HG03064 (cell line): ENCODE measurements around the gene TRIO.

Source experiments
- ATAC-seq: cut with Tn5 transposase; IDR thresholded peaks from one replicate; pipeline ENCODE4 v1.9.1; 2021; ENCODE audit warnings: low read depth; ENCODE audit not compliant: unreplicated experiment

TRIO gene

DNA sequence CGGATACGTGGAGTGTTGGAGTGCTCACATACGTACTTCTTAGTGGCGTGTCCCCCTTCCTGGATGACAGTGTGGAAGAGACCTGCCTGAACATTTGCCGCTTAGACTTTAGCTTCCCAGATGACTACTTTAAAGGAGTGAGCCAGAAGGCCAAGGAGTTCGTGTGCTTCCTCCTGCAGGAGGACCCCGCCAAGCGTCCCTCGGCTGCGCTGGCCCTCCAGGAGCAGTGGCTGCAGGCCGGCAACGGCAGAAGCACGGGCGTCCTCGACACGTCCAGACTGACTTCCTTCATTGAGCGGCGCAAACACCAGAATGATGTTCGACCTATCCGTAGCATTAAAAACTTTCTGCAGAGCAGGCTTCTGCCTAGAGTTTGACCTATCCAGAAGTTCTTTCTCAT, 364.9 kb downstream of the TRIO start:
- no peak for ATAC-seq

DNA sequence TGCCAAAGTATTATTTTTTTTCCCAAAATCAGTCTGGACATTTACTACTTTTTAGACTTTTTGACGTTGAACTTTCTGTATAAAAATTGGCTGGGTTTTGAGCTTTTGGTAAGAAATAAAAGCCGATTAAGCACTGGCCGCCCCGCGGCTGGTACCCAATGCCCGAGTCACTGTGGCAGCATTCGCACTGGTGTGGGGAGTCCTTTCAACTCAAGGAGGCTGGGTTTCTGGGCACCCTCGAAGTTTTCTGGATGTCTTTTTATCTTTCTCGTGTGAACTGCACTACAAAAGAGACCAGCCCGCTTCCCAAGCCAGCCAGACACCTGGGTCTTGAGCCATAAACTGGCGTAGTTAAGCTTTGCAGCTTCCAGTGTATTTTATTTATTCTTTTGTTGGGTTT, 366.4 kb downstream of the TRIO start:
- ATAC-seq: no peak

- ATAC-seq: no peak
Observed at GRCh38 chr5:14510156-14510734, 367.1 kb downstream of the TRIO start.

DNA sequence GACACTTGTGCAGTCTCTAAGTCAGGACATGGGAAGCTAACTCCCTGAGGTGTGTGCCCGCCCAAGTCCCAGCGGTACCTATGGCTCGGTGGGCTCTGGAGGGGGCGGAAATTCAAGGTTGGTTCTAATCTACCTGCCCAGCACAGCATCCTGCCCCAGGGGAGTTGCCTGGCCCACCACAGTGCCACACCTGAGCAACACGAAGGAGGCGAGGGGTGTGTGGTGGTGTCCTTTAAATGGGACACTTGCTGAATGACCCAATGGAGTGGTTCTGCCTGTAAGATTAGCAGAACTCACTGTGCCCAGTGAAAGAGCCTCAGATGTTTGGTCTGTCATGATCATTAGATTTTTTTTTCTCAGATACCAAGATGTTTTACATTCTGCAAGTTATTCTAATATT, 367.7 kb downstream of the TRIO start:
- no peak for ATAC-seq

GRCh38 chr5:14512574-14512973, 369.4 kb downstream of the TRIO start:
- no peak for ATAC-seq

DNA sequence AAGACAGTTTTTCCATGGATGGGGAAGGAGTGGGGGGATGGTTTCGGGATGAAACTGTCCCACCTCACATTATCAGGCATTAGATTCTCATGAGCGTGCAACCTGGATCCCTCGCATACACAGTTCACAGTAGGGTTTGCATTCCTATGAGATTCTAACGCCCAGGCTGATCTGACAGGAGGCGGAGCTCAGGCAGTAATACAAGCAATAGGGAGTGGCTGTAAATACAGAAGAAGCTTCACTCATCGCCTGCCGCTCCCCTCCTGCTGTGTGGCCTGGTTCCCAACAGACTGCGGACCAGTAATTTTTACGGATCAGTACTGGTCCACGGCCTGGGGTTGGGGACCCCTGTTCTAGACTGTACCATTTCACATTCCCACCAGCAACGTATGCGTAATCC, 370.1 kb downstream of the TRIO start:
- ATAC-seq: no peak

GRCh38 chr5:14516901-14517300, 373.8 kb downstream of the TRIO start:
- no peak for ATAC-seq

GRCh38 chr5:14518638-14519037, 375.5 kb downstream of the TRIO start:
- no peak for ATAC-seq

DNA sequence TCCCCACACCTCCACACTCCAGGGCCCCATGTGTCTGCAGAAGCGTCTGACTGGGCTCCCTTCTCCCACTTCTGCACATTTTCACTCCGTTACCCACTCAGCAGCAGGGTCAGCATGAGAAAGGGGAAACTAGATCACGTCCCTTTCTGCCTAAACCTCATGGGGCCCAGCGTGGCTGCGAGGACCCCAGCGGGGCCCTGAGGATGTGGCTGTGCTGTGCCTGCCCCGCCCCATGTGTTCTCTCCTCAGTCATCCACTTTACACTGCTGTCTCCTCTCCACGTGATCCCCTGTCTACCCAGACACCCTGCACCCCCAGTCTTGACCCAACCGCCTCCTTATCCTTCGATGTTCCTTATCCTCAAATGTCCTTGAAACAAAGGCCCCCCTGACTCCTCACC, 378.6 kb downstream of the TRIO start:
- ATAC-seq: no peak

GRCh38 chr5:14522721-14523120, 379.6 kb downstream of the TRIO start:
- no peak for ATAC-seq

DNA sequence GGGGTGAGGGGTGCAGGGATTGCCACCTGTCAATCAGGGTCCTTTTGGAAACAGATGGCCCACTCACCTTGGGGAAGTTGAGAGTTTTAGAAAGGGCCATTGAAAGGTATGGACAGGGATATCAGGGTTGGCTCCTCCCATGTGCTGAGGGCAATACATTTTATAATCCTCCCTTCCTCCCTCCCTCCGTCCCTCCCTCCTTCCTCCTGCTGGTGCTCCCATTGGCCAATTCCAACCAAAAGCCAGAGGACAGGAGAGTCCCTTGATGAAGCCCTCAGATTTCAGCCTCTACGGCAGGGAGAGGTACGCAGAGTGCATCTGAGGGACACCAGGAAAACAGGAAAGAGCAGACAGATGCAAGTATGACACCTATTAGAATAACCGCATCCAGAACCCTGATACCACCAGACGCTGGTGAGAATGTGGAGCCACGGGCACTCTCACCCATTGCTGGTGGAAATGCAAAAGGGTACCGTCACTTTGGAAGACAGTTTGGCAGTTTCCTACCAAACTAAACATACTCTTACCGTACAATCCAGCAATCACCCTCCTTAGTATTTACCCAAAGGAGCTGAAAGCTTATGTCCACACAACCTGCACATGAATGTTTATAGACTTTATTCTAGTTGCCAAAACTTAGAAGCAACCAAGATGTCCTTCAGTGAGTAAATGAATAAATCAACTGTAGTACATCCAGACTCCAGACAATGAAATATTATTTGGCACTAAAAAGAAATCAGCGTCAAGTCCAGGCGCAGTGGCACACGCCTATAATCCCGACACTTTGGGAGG, 380.3 kb downstream of the TRIO start:
- no peak for ATAC-seq

DNA sequence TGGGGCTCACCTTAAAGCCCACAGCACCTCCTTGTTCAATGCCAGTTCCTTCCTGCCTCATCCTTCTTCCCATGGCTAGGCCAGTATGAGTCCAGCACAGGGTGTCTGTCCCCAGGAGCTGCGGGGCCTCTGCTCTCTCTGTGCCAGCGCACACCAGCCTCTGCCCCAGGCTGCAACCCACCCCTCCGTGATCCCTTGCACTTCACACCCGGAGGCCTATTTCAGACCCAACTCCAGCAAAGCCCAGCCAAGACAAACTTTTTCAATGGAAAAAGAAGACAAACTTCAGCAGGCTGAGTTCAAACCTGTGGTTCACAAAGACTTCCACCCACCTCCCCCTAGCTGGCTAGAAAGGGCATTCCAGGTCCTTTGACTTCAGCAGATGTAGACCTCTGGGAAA, 382.3 kb downstream of the TRIO start:
- ATAC-seq: no peak

- no peak for ATAC-seq
Observed at GRCh38 chr5:14526493-14526892, 383.4 kb downstream of the TRIO start.

GRCh38 chr5:14528115-14528514, 385.0 kb downstream of the TRIO start:
- no peak for ATAC-seq

DNA sequence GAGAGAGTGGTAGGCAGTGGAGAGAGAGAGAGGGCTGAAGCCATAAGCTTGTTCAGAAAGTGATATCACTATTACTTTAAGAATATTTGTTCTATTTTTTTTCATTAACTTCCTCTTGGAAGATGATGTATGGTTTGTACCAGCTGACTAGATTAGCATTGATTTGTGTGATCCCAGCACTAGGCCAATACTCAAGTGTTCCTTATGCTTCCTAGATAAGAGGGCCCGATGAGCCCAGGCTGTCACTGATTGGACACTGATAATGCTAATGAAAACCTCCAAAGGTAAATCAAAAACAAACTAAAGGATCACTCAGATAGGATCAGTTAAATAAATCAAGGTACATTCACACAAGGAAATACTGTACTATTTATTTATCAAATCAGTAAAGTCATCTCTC, 385.8 kb downstream of the TRIO start:
- ATAC-seq: no peak

DNA sequence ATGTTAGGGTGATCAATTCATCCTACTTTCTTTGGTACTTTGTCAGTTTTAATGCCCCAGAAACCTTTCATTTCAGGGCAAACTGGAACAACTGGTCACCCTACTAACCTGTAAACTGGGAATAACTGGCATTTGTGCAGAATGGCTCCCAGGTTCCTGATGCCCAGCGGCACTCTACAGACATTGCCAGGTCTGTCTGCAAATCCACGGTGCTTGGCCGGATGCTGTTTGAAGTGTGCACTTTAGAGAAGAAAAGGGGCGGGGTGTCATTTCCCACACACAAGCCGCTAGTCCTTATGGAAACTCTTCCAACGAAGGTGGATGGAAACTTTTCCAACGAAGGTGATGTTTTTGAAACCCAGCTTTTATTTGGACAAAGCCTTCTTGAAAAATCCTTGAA, 388.5 kb downstream of the TRIO start:
- ATAC-seq: no peak

DNA sequence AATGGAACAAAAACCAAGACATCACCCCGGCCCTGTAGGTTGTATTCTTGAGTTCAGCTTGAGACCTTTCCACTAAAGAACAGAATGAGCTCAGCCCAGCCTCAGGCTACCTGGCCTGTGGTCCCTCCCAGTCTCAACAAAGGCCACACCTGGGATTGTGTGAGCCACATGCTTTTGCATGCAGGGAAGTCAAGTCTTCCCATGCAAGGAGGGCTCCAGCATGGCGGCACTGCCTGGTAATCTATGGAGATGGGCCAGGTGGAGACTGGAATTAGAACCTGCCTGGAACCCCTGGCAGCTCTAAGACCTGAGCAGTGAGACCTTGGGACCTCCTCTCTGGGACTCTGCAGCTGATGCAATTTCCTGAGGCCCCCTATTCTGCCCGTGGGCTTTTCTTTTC, 389.0 kb downstream of the TRIO start:
- no peak for ATAC-seq

DNA sequence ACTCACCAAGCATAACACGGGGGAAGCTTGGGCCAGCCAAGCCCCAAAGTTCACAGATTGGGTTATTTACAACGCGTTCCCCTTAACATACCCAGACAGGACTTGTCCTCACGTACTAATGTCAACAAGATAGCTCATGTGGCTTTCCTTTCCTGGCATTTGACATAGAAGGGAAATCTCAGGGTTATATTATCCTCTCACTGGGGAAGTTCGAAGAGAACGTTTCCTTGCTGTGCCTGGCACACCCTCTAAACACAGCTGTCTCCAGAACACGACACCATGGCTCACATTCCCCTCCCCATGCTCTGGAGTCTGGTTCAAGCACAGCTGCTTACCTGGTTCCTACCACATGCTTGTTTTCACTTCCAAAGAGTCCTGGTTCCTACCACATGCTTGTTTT, 391.6 kb downstream of the TRIO start:
- no peak for ATAC-seq

DNA sequence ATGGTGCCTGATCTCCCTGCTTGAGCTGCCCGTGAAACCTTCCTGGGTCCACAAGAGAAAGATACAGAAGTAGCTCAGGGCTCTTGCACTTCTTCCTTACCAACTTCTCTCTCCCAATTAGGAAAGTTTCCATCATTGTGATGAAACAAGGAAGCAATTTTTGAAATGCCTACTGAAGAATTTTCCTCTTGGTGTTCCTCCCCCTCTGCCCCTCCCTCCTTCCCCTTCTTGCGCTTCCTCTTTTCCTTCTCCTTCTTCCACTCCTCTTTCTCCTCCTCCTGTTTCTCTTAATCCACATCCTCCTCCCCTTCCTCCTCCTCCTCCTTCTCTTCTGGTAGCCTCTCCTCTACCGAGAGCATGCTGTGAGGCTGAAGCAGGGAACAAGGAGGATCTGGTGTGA, 402.2 kb downstream of the TRIO start:
- no peak for ATAC-seq

GRCh38 chr5:14545862-14546261, 402.7 kb downstream of the TRIO start:
- no peak for ATAC-seq

DNA sequence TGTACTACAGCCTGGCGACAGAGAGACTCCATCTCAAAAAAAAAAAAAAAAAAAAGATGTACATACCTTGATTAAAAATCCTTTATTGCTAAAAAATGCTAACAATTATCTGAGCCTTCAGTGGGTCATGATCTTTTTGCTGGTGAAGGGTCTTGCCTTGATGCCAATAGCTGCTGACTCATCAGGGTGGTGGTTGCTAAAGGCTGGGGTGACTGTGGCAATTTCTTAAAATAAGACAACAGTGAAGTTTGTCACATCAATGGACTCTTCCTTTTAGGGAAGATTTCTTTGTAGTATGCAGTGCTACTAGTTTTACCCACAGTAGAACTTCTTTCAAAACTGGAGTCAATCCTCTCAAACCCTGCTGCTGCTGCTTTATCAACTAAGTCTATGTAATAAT, 404.5 kb downstream of the TRIO start:
- no peak for ATAC-seq

DNA sequence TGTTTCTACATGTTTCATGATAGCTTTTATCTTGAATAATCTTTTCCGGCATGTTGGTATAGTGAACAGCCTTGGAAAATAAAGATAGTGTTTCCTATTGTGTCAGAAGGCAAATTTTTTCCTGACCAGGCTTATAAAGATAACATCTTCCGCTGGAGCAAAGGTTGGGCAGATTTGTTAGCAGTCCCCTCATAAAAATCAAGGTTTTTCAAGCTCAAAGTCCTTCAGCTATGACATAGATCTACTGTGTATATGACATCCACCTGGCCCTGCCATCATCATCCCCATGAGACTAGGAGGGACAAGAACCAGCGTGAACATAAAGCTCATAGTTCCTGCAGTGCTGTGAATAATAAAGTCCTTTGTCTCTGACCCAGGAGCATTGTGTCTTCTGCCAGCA, 408.1 kb downstream of the TRIO start:
- no peak for ATAC-seq

- no peak for ATAC-seq
Observed at GRCh38 chr5:14552017-14552416, 408.9 kb downstream of the TRIO start.
